Uterus (tissue), 2 donors: Measurements from ENCODE around the gene VAPA.

ENCODE experiments used
- POLR2A ChIP-seq, 2 donors: fragments of 450-650 bp; IDR thresholded peaks; one replicate each; pipeline ENCODE4 v1.6.1; 2016; ENCODE audit warnings: antibody characterized with exemption in 2 of 2, mild to moderate bottlenecking in 1 of 2, moderate library complexity in 1 of 2
- TF ChIP-seq, protein P1 (sequence below), 4 experiments: fragments of 200-600 bp in 2 of 4; fragments of 450-650 bp in 2 of 4; sonication (generic) in 2 of 4; IDR thresholded peaks; one replicate each; pipeline ENCODE4 v1.5.1; 2016 to 2019; ENCODE audit warnings: antibody characterized with exemption in 4 of 4, mild to moderate bottlenecking in 2 of 4, moderate library complexity in 1 of 4

DNA sequence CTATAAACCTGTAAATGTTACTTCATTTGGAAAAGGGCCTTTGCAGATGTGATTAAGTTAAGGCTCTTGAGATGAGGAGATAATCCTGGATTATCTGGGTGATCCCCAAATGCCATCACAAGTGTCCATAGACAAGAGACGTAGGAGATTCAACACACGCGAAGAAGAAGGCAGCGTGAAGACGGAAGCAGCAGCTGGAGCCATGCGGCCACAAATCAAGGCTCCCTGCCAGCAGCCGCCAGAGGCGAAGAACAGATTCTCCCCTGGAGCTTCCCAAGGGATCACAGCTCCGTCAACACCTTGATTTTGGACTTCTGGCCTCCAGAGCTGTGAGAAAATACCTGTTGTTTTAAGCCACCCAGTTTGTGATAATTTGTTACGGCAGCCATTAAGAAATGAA lies 11.0 kb upstream of the VAPA start:
- TF ChIP-seq, protein P1, sequence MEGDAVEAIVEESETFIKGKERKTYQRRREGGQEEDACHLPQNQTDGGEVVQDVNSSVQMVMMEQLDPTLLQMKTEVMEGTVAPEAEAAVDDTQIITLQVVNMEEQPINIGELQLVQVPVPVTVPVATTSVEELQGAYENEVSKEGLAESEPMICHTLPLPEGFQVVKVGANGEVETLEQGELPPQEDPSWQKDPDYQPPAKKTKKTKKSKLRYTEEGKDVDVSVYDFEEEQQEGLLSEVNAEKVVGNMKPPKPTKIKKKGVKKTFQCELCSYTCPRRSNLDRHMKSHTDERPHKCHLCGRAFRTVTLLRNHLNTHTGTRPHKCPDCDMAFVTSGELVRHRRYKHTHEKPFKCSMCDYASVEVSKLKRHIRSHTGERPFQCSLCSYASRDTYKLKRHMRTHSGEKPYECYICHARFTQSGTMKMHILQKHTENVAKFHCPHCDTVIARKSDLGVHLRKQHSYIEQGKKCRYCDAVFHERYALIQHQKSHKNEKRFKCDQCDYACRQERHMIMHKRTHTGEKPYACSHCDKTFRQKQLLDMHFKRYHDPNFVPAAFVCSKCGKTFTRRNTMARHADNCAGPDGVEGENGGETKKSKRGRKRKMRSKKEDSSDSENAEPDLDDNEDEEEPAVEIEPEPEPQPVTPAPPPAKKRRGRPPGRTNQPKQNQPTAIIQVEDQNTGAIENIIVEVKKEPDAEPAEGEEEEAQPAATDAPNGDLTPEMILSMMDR (IDR thresholded peaks at IDR 0.05): no peak
- TF ChIP-seq POLR2A (IDR thresholded peaks at IDR 0.05): no peak
